NCI-H2107 (cell line): ENCODE results near the gene ASB16.
"Not testable (repeated sequence)": the region's sequence is repeated elsewhere in the genome, so short reads cannot be mapped to it uniquely, and the experiment has no call there.

Source experiments
- DNase-seq: peaks from one replicate; lab custom pipeline; 2025; lab: John Stamatoyannopoulos, UW

Gene ASB16

DNA sequence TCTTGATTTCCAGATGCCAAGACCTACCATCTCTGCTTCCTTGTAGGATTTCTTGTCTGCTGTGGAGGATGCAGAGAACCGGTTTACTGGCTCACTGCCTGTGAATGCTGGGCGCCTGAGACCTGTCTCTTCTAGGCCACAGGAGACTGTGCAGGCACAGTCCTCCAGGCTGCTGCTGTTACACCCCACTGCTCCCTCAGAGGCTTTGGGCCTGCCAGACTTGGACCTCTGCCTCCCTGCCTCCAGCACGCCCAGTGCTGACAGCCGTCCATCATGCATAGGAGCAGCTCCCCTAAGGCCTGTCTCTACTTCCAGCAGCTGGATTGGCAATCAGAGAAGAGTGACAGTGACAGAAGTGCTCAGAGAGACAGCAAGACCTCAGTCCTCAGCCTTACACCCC is 22.7 kb upstream of the ASB16 start:
- no peak for DNase-seq

DNA sequence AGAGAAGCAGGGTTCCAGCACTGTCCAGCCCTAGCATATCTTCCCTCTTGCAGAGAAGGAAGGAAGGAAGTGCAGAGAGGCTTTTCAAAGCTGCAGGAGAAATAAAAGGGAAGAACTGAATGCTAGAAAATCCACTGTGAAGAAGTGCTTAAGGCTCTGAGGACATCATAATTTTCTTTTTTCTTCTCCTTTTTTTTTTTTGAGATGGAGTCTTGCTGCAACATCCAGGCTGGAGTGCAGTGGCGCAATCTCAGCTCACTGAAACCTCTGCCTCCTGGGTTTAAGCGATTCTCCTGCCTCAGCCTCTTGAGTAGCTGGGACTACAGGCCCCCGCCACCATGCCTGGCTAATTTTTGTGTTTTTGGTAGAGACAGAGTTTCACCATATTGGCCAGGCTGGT is 21.4 kb upstream of the ASB16 start:
- not testable (repeated sequence) for DNase-seq

DNA sequence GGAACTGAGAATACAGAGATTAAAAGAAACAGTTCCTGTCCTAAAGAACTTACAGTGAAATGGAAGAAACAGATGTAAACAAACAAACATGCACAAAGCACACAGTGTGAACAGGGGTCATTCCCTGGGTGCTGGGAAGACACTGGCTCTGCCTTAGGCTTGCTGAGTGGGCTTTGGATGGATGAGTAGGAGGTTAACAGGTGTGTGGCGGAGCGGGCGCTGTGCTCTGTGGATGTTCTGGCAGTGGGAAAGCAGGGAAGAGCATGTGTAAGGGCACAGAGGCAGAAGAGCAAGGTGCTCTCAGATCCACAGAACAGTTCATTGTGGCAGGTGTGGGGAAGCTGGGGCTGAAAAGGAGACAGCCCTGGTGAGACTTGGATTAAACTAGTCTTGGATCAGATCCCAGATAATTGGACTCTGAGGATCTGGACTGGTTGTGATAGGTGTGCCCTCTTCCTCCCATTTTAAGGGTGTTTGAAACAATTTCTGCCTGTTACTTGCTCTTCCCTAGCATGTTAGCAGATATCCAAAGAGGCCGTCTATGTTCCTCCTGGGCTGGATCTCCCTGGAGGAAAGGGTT is 20.7 kb upstream of the ASB16 start:
- no peak for DNase-seq

DNA sequence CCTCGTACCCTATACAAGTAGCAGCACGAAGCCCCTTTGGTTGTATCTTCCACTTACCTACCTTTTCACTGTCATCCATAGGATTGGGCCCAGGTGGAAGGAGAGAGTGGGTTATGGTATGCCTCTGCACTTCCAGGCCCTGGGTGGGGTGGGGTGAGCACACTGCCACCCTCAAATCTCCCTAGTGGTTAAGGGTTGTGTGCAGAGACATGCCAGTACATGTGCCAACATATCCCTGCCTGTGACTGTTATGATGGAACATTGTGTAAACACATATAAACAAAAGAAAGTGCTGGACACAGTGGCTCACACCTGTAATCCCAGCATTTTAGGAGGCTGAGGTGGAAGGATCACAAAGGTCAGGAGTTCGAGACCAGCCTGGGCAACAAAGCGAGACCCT is 17.6 kb upstream of the ASB16 start:
- no peak for DNase-seq

DNA sequence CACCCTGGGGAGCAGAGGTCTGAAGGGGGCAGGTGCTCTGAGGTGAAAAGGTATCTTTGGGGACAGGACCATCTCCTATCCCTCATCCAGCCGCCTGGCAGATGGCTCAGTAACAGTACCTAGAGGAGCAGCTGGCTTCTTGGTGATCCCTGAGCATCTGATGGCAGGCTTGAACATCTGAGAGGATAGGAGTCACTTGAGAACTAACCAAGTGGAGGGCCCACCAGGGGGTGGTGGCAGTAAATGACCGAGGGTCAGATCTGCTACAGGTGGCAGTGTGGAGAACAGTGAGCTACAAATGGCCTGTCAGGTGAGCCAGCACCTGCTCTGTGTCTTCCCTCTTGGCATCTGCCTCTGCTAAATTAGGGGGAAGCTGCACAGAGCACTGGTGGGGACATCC is 15.0 kb upstream of the ASB16 start:
- no peak for DNase-seq

DNA sequence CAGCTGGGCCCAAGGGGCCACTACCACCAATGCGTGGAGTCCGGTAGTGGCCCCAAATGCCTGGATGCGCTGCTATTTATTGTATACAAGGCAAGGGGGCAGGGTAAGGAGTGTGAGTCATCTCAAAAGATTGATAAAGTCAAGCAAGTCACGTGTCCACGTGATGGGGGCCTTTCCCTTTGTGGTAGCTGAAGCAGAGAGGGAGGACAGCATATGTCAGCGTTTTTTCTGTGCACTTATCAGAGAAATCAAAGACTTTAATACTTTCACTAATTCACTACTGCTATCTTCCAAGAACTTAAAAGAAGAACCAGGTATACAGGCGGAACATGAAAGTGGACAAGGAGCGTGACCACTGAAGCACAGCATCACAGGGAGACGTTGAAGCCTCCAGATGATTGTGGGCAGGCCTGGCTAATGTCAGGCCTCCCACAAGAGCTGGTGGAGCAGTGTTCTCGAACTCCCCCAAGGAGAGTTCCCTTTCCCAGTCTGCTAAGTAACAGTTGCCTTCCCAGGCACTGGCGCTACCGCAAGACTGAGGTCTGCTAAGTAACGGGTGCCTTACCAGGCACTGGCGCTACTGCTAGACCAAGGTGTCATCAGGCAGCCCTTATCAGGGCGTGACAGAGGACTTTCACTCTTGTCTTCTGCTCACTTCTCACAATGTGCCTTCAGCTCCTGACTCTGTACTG is 10.8 kb upstream of the ASB16 start:
- DNase-seq, result no peak

DNA sequence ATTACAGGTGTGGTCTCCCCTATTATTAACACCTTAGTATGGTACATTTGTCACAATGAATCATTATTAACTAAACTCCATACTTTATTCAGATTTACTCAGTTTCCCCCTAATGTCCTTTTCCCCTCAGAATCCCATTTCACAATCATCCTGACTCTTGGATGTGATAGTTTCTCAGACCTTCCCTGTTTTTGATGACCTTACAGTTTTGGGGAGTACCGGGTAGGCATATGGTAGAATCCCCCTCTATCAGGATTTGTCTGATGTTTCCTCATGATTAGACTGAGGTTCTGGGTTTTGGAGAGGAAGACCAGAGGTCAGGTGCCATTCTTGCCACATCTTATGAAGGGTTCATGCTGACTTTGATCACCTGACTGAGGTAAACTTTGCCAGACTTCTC is 6.0 kb upstream of the ASB16 start:
- DNase-seq, result no peak

DNA sequence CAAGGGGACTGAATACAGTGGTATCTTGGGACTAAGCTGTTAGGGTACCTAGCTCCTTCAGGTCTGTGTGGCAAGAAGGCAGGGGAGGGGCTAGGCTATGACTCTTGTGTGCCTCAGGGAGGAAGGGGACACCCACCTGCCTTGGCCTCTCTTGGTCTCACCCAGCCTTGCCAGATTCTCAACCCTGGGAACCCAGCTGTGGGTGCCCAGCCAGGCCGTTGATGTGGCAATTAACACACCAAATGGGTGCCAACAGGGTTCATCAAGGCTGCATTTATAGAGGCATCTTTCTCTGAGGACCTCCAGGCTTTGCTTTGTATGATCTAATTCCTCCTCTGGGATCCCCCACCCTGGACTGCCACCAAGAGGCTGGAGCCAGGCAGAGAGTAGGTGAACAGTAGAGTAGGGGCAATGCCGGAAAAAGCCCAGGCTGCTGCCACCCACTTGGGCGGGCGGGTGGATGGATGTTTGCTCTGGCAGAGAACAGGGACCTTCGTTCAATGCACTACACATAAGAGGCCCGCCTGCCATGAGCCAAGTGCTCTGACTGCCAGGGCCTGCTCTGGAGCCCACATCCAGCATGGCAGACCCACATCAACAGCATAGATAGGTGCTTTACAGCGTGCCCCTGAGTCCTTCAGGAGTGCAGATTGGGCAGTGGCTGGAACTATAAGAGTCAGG is 3.2 kb upstream of the ASB16 start:
- no peak for DNase-seq

DNA sequence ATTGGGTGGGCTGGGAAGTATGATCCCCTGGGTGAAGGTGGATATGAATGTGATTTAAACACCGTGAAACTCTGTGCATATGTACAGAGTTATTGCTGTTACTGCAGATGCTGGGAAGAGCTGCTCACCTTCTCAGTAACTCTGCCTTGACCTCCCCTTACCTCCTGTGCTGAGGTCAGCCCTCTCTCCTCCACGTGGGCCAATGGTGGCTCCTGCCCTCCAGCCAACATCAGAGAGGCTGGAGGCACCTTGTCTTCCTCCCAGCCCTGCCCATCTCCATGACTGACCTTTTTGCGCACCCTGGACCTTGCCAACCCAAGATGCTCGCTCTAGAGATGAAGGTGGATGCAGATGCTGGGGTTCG is 387 bp upstream of the ASB16 start:
- no peak for DNase-seq

DNA sequence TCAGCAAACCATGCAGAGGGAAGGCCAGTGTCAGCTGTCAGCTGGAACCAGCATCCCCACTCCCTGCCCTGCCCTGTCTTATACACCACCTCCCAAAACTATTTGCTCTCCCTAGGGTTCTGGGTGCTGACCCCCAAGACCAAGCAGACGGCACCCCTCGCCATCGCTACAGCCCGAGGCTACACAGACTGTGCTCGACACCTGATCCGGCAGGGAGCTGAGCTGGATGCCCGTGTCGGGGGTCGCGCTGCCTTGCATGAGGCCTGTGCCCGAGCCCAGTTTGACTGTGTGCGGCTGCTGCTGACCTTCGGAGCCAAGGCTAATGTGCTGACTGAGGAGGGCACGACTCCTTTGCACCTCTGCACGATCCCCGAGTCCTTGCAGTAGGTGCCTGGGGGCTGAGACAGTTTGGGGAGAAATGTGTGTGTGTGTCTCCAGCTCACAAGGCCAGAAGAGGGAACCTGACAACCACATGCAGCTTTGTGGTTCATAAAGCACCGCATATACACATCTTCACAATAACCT is 1.5 kb downstream of the ASB16 start:
- DNase-seq, result no peak

DNA sequence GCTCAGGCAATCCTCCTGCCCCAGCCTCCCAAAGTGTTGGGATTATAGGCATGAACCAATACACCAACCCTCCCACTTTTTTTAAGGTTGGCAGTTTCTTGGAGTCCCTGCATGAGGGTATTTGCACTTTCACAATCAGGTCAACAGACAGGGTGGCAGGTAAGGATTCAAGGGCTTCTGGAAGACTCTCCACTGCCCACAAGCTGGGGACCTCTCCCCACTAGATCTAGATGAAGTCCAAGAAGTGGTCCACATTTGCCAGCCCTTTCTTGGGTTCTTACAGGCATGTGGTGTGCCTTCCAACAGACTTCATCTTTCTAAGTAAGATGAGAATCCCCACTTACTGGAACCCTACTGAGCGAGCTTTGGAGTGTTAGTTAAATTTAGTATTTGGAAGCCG is 3.9 kb downstream of the ASB16 start:
- no peak for DNase-seq

DNA sequence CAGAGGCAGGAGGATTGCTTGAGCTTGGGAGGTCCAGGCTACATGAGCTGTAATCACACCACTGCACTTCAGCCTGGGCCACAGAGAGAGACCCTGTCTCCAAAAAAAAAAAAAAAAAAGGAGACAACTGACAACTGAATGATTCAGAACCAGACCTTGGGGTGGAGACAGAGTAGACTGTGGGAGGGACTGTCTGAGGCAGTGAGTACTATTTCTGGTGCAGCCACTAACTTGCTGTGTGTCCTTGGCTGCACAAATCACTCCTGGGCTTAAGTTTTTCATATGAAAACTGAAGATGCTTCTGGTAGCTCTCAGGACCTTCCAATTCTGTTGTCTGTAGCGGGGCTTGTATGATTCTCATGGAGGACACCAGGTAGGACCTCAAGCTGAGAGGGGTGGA is 5.8 kb downstream of the ASB16 start:
- DNase-seq, result no peak

DNA sequence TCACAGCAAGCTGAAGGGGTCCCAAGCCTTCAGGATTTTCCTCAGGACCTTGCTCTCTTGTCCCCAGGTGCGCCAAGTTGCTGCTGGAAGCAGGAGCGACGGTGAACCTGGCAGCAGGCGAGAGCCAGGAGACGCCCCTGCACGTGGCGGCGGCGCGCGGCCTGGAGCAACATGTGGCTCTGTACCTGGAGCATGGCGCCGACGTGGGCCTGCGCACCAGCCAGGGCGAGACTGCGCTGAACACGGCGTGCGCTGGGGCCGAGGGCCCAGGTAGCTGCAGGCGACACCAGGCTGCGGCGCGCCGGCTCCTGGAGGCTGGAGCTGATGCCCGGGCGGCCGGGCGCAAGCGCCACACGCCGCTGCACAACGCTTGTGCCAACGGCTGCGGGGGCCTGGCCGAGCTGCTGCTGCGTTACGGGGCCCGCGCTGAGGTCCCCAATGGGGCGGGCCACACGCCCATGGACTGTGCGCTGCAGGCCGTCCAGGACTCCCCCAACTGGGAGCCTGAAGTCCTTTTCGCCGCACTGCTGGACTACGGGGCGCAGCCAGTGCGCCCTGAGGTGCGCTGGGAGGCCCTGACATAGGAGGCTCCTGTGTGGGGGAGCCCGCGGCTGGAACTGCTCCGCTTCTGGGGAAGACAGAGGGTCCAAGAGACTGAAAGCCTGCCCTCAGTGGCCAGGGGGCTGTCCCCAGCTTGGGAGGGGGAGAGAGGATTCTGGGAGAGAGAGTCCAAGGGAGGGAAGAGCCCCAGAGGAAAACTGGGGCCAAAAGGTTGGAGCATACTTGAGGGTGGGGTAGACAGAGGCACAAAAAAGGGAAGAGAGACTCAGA is 6.4 kb downstream of the ASB16 start:
- DNase-seq, result no peak

DNA sequence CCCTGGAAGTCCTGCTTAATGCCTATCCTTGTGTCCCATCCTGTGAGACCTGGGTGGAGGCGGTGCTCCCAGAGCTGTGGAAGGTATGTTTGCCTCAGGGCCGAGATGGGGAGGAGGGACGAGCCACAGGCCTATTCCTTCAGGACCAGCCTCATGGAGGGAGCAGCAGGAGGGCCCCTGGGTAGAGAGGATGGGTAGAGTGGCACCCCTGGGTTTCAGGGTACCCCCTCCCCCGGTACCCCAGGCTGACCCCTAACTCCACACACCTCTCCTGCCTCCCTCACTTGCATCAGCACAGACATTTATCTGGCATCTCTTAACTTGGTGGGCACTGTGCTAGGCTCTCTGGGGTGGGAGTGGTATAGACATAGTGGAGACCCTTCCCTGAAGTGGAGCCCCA is 7.1 kb downstream of the ASB16 start:
- DNase-seq, result no peak

DNA sequence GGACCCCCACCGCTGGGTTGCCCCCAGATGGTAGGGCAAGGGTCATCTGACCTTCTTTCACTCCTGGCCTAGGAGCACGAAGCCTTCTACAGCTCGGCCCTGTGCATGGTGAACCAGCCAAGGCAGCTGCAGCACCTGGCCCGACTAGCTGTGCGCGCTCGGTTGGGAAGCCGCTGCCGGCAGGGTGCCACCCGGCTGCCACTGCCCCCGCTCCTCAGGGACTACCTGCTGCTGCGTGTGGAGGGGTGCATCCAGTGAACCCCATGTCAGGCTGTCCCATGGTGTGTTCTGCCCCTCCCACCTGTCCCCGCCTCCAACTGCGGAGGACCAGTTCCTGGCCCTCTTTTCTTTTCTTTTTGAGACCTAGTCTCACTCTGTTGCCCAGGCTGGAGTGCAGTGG is 7.6 kb downstream of the ASB16 start:
- DNase-seq, result no peak

DNA sequence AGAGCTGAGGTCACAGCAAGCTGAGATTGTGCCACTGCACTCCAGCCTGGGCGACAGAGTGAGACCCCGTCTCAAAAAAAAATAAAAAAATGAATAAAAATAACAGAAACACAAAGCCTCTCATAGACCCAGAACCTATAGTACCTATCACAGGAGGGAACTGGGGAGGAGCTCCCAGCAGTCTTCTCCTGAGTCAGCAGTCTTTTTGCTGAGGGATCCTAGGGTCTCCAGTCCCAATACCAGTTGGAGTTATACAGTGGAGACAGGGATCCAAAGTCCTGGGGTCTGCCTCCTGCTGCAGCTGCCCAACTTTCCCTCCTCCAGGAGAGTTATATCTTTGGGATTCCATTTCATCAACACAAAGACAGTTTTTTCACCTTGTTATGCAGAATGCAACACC is 12.5 kb downstream of the ASB16 start:
- no peak for DNase-seq

DNA sequence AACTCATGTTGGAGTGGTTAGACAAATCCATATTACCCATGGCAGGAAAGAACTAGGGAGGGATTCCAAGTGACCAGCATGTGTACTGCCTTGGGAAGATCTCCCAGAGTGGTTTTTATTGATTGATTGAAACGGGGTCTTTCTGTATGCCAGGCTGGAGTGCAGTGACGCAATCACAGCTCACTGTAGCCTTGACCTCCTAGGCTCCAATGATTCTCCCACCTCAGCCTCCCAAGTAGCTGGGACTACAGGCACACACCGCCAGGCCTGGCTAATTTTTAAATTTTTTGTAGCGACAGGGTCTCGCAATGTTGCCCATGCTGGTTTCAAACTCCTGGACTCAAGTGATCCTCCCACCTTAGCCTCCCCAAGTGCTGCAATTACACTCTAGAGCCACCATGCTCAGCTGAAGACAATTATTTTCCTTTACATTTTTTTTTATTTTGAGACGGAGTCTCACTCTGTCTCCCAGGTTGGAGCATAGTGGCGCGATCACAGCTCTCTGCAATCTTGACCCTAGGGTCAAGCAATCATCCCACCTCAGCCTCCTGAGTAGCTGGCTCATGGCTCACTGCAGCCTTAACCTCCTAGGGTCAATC is 13.8 kb downstream of the ASB16 start:
- DNase-seq, result no peak

DNA sequence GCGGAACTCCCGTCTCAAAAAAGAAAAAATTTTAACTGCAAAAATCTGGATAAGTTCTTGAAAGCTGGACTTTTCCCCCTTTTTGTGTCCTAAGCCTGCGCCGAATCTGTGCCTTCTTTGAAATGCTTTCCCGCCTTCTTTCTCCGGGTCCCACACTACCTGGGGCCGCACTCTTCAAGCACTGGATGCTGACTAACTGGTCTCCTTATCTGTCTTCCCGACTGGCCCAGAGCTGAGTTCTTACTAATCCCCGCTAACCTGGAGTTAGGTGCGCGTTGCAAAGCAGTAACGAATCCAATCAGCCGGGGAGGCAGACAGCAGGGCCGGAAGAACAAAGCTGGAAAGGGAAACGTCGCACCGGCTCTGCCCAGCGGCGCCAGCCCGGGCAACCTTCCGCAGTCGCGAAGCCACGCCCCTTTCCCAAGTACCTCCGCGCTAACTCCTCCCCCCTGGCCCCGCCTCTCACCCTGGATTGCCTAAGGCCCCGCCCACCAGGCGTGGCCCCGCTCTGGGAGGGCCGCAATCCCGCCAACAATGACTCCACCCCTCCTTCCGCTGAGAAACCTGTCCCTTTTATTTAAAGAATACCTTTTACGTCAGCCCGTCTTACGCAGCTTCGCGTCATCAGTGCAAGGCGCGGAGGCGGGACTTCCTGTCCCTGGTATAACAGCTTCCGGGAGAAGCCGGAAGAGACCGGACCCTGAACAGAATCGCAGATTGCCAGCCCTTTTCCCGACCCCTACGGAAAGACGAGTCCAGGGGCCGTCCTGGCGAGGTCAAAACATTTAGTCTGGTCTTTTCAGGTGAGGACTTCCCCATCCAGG is 16.0 kb downstream of the ASB16 start, which contains the start of gene TMUB2:
TSS of gene TMUB2 (plus strand) at position 666 of the 824 bp plus-strand sequence. CDS start 737 bp downstream, outside the sequence.
- peak; percentile 98 for DNase-seq

DNA sequence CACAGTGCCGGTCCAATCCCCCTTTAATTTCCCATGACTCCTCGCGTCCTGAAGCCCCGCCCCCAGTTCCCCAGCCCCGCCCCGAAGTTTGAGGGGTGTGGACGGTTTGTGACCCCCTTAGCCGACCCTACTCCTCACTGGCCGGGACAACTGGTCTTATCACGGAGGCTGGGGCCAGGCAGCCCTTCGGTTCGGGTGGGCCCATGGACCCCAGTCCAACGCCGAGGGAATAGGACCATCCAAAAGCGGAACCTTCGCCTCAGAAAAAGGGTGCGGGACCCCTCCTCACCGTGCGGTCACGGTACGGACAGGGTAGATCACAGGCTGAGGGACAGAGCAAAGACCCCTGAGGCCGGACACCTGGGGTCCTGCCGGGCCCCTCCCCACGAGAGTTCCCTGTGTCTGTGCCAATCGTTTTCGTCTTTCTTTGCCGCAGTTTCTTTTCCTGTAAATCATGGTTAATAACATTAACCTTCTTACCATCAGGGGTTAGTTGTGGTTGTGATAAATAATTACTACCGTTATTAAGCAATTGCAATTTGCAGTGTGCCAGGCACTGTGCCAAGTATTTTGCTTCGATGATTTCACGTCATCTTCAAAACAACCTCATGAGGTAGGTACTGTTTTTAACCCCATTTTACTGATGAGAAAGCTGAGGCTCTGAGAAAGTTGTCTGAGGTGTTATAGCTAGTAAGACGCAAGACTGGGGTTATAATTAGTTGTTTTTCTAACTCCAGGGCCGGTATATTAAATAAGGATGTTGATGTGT is 16.8 kb downstream of the ASB16 start:
- DNase-seq, result peak; percentile 64
